ENCODE data around the gene ODC1.

DNA sequence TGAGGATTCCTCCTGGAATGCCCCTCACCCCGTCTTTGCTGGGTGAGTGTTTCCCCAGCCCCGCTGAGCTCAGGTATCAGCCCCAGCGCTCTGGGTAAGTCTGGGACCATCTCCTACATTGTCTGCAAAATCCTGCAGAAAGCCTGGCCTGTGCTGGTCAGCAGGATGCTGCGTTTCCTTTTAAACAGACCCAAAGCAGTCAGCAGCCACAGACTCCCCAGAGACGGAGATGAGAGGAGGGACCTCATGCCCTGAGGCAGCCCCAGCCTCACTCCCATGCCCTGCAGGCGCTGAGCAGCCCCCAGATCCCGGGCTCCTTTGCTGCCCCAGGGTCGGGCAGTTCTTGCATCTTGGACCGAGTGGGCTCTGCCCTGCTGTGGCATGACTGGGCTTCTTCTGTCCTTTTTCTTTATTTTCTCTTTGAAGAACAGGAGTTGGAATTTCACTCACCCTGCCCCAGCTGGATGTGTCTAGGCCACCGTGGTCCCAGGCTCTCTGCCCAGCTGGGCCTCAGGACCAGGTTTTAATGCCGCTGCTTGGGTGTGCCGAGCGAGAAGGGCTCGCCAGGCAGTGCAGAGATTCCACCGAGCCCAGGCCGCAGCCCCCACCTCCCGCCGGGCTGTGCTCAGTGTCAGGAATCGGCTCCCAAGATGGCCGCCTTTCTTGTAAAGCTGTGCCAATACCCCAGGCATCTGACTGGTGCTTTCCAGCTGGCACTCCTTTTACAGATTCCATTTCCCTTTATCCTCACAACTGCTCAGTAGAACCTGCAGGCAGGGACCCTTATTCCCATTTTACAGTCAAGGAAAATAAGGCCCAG is 43.6 kb downstream of the ODC1 start:
- no peak for TF ChIP-seq POLR2AphosphoS5 (IDR thresholded peaks at IDR 0.05)
- TF ChIP-seq, protein P1, sequence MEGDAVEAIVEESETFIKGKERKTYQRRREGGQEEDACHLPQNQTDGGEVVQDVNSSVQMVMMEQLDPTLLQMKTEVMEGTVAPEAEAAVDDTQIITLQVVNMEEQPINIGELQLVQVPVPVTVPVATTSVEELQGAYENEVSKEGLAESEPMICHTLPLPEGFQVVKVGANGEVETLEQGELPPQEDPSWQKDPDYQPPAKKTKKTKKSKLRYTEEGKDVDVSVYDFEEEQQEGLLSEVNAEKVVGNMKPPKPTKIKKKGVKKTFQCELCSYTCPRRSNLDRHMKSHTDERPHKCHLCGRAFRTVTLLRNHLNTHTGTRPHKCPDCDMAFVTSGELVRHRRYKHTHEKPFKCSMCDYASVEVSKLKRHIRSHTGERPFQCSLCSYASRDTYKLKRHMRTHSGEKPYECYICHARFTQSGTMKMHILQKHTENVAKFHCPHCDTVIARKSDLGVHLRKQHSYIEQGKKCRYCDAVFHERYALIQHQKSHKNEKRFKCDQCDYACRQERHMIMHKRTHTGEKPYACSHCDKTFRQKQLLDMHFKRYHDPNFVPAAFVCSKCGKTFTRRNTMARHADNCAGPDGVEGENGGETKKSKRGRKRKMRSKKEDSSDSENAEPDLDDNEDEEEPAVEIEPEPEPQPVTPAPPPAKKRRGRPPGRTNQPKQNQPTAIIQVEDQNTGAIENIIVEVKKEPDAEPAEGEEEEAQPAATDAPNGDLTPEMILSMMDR (IDR thresholded peaks at IDR 0.05), result no peak
